ENCODE measurements around the gene ZNF722. TPM values are rescaled to one million over a fixed set of nuclear protein-coding genes. Genes with fewer than 3 reads are reported as not detected.
A peak's percentile ranks its signal among the peaks of the same experiment; 100 is the strongest.
"Not testable (repeated sequence)": the region's sequence is repeated elsewhere in the genome, so short reads cannot be mapped to it uniquely, and the experiment has no call there.

ZNF722 gene
- total RNA-seq (not detected), polyA plus RNA-seq (not detected)

DNA sequence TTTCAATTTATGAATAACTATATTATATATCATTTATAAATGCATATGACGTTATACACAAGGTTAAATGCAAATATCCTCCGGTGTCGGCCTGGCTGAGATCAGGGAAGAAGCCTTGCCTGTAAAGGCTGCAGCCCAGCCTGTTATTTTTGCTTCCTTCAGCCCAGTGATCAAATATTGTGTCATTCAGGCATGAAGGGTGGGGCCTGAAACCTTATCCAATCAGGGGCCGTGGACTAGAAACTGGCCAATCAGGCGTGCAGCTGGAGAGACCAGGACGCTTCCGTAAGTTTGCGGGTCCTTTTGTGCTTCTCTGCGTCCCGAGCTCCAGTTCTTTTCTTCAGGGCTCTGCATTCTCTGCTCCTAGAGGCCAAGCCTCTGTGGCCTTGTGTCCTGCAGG is at the start of gene ZNF722:
Gene ZNF722, plus strand, starts transcription at position 301 of the 400 bp plus-strand sequence. CDS start 113 bp downstream, outside the sequence.
- H3K4me3 ChIP-seq (ENCODE audit: low read depth, low read length) = no peak within 1 kb of the TSS
- no peak for DNase-seq
- no peaks in the 10 kb centered on the region for H3K27me3 Mint-ChIP-seq
- no peak for ATAC-seq (ENCODE audit: low read depth in 2 of 2)
- no peaks in the 10 kb centered on the region for H3K4me1 ChIP-seq (ENCODE audit: control insufficient read depth, insufficient read depth, low read length, poor library complexity, severe bottlenecking)
- no peak within 1 kb of the TSS for H3K27ac Mint-ChIP-seq
- H3K9me3 ChIP-seq (ENCODE audit: control insufficient read depth in 2 of 2, low read length in 2 of 2) = peaks cover 0 to 8% of the 10 kb centered on the region in 2 experiments
- H3K36me3 ChIP-seq (ENCODE audit: control insufficient read depth, insufficient read depth, low read length) = no peaks in the 10 kb centered on the region
- H3K36me3 Mint-ChIP-seq = no peaks in the 10 kb centered on the region
- no peaks in the 10 kb centered on the region for H3K27me3 ChIP-seq (ENCODE audit: control insufficient read depth, insufficient read depth, low read length)
- H3K4me1 Mint-ChIP-seq = no peaks in the 10 kb centered on the region
- no peak within 1 kb of the TSS for H3K4me3 Mint-ChIP-seq
- peaks cover 0 to 35% (median 7%) of the 10 kb centered on the region in 7 donors for H3K9me3 Mint-ChIP-seq
- no peak within 1 kb of the TSS for H3K27ac ChIP-seq (ENCODE audit: insufficient read depth, low read length, poor library complexity, severe bottlenecking)

DNA sequence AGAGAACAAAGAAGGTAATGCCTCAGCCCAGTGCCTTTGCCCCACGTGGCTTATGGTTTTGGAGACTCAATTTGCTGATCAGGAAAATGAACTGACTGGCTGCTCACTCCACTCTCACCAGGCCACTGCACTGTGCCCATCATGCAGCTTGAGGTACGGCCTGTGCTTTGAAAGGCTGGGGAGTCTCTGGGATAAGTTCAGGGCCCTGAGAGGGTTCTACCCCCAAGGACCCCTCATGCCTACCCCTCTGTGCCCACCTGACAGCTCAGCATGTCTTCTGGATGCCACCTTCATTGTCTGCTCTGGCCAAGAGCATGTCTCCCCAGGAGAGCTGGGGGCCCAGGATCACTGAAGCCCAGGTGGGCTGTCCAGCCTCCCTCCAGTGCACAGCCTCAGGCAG is 45.5 kb upstream of the ZNF722 start:
- Histone ChIP-seq H3K27me3 (ENCODE audit: control insufficient read depth, insufficient read depth, low read length) (no peaks in the 10 kb centered on the region), H3K4me3 (ENCODE audit: low read depth, low read length) (no peak overlapping the region), H3K4me1 (ENCODE audit: control insufficient read depth, insufficient read depth, low read length, poor library complexity, severe bottlenecking) (no peaks in the 10 kb centered on the region), H3K36me3 (ENCODE audit: control insufficient read depth, insufficient read depth, low read length) (no peaks in the 10 kb centered on the region), H3K9me3 (ENCODE audit: control insufficient read depth in 2 of 2, low read length in 2 of 2) (peaks cover 0 to 4% of the 10 kb centered on the region in 2 experiments), H3K27ac (ENCODE audit: insufficient read depth, low read length, poor library complexity, severe bottlenecking) (no peak overlapping the region)
- Mint-ChIP-seq H3K36me3 (no peaks in the 10 kb centered on the region), H3K4me3 (no peak overlapping the region), H3K4me1 (no peaks in the 10 kb centered on the region), H3K27me3 (no peaks in the 10 kb centered on the region), H3K27ac (no peak overlapping the region), H3K9me3 (peaks cover 0 to 20% (median 7%) of the 10 kb centered on the region in 7 donors)
- DNase-seq (no peak), ATAC-seq (ENCODE audit: low read depth in 2 of 2) (no peak)

DNA sequence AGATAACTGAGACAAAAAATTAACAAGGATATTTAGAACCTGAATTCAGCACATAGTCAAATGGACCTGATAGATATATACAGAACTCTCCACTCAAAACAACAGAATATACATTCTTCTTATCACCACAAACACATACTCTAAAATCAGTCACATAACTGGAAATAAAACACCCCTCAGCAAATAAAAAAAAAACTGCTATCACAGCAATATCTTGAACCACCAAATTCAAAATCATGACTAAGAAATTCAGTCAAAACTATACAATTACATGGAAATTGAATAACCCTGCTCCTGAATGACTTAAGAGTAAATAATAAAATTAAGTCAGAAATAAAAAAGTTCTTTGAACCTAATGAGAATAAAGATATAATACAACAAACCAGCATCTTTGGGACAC is 30.0 kb upstream of the ZNF722 start:
- Histone ChIP-seq H3K36me3 (ENCODE audit: control insufficient read depth, insufficient read depth, low read length) (no peaks in the 10 kb centered on the region), H3K27me3 (ENCODE audit: control insufficient read depth, insufficient read depth, low read length) (no peaks in the 10 kb centered on the region), H3K27ac (ENCODE audit: insufficient read depth, low read length, poor library complexity, severe bottlenecking) (no peak overlapping the region), H3K4me3 (ENCODE audit: low read depth, low read length) (no peak overlapping the region), H3K4me1 (ENCODE audit: control insufficient read depth, insufficient read depth, low read length, poor library complexity, severe bottlenecking) (no peaks in the 10 kb centered on the region), H3K9me3 (ENCODE audit: control insufficient read depth in 2 of 2, low read length in 2 of 2) (peaks cover 4 to 5% of the 10 kb centered on the region in 2 experiments)
- no peak overlapping the region for H3K27ac Mint-ChIP-seq
- DNase-seq (no peak), ATAC-seq (ENCODE audit: low read depth in 2 of 2) (no peak)
- H3K36me3 Mint-ChIP-seq = no peaks in the 10 kb centered on the region
- no peaks in the 10 kb centered on the region for H3K27me3 Mint-ChIP-seq
- H3K4me1 Mint-ChIP-seq = no peaks in the 10 kb centered on the region
- peaks cover 3 to 14% (median 5%) of the 10 kb centered on the region in 7 donors for H3K9me3 Mint-ChIP-seq
- no peak overlapping the region for H3K4me3 Mint-ChIP-seq

DNA sequence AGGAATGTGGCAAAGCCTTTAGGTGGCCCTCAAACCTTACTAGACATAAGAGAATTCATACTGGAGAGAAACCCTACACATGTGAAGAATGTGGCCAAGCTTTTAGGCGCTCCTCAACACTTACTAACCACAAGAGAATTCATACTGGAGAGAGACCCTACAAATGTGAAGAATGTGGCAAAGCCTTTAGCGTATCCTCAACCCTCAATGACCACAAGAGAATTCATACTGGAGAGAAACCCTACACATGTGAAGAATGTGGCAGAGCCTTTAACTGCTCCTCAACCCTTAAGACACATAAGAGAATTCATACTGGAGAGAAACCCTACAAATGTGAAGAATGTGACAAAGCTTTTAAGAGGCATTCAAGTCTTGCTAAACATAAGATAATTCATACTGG is 16.8 kb downstream of the ZNF722 start:
- H3K36me3 Mint-ChIP-seq; H3K4me3 Mint-ChIP-seq; H3K36me3 ChIP-seq (ENCODE audit: control insufficient read depth, insufficient read depth, low read length); H3K27ac ChIP-seq (ENCODE audit: insufficient read depth, low read length, poor library complexity, severe bottlenecking); DNase-seq; H3K27ac Mint-ChIP-seq; H3K27me3 ChIP-seq (ENCODE audit: control insufficient read depth, insufficient read depth, low read length); H3K4me1 Mint-ChIP-seq; H3K27me3 Mint-ChIP-seq; H3K4me3 ChIP-seq (ENCODE audit: low read depth, low read length); H3K4me1 ChIP-seq (ENCODE audit: control insufficient read depth, insufficient read depth, low read length, poor library complexity, severe bottlenecking); ATAC-seq (ENCODE audit: low read depth in 2 of 2): not testable (repeated sequence)
- peaks cover 0 to 59% (median 19%) of the 10 kb centered on the region in 7 donors for H3K9me3 Mint-ChIP-seq
- peaks cover 19 to 48% of the 10 kb centered on the region in 2 experiments for H3K9me3 ChIP-seq (ENCODE audit: control insufficient read depth in 2 of 2, low read length in 2 of 2)

DNA sequence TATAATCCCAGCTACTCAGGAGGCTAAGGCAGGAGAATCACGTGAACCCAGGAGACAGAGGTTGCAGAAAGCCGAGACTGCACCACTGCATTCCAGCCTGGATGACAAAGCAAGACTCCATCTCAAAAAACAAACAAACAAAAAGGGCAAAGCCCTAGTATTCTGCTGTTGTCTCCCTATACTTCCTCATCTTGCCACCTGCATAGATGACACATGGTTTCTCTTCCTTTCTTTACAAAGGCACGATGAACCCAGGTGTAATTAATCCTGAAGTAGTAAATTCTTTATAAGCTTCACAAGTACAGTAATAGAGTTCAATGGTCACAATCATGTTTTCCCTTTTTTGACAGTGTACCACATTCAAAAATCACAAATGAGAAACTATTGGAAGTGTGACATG is 36.7 kb downstream of the ZNF722 start:
- peaks cover 0 to 60% (median 19%) of the 10 kb centered on the region in 7 donors for H3K9me3 Mint-ChIP-seq
- H3K36me3 ChIP-seq (ENCODE audit: control insufficient read depth, insufficient read depth, low read length) = no peaks in the 10 kb centered on the region

DNA sequence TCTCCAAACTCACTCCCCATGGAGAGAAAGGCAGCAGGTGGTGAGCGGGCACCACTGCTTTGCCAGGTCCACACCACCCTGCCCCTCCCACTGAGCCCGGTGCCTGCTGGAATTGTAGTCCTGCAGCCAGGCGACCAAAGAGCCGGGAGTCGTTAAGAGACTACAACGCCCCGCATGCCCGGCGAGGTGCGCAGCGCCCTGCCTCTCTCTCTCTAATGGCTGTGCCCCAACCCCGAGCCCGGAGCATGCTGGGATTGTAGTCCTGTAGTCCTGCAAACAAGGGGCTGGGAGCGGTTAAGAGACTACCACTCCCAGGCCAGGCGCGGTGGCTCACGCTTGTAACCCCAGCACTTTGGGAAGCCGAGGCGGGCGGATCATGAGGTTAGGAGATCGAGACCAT is 38.4 kb downstream of the ZNF722 start:
- Histone ChIP-seq H3K27ac (ENCODE audit: insufficient read depth, low read length, poor library complexity, severe bottlenecking) (no peak overlapping the region), H3K9me3 (ENCODE audit: control insufficient read depth in 2 of 2, low read length in 2 of 2) (peaks cover 10 to 46% of the 10 kb centered on the region in 2 experiments), H3K4me3 (ENCODE audit: low read depth, low read length) (no peak overlapping the region), H3K27me3 (ENCODE audit: control insufficient read depth, insufficient read depth, low read length) (no peaks in the 10 kb centered on the region), H3K4me1 (ENCODE audit: control insufficient read depth, insufficient read depth, low read length, poor library complexity, severe bottlenecking) (no peaks in the 10 kb centered on the region), H3K36me3 (ENCODE audit: control insufficient read depth, insufficient read depth, low read length) (no peaks in the 10 kb centered on the region)
- Mint-ChIP-seq H3K36me3 (no peaks in the 10 kb centered on the region), H3K9me3 (peaks cover 0 to 54% (median 16%) of the 10 kb centered on the region in 7 donors), H3K27ac (no peak overlapping the region), H3K4me1 (no peaks in the 10 kb centered on the region), H3K27me3 (no peaks in the 10 kb centered on the region), H3K4me3 (no peak overlapping the region)
- no peak for DNase-seq
- no peak for ATAC-seq (ENCODE audit: low read depth in 2 of 2)

More for the DNA sequence above, 36.7 kb downstream of the ZNF722 start:
- no peaks in the 10 kb centered on the region for H3K27me3 Mint-ChIP-seq
- H3K36me3 Mint-ChIP-seq = no peaks in the 10 kb centered on the region
- H3K4me1 Mint-ChIP-seq = no peaks in the 10 kb centered on the region
- DNase-seq = no peak
- Histone ChIP-seq H3K4me3 (ENCODE audit: low read depth, low read length) (no peak overlapping the region), H3K9me3 (ENCODE audit: control insufficient read depth in 2 of 2, low read length in 2 of 2) (peaks cover 10 to 57% of the 10 kb centered on the region in 2 experiments), H3K4me1 (ENCODE audit: control insufficient read depth, insufficient read depth, low read length, poor library complexity, severe bottlenecking) (no peaks in the 10 kb centered on the region), H3K27ac (ENCODE audit: insufficient read depth, low read length, poor library complexity, severe bottlenecking) (no peak overlapping the region), H3K27me3 (ENCODE audit: control insufficient read depth, insufficient read depth, low read length) (no peaks in the 10 kb centered on the region)
- H3K4me3 Mint-ChIP-seq = no peak overlapping the region
- no peak for ATAC-seq (ENCODE audit: low read depth in 2 of 2)
- no peak overlapping the region for H3K27ac Mint-ChIP-seq

DNA sequence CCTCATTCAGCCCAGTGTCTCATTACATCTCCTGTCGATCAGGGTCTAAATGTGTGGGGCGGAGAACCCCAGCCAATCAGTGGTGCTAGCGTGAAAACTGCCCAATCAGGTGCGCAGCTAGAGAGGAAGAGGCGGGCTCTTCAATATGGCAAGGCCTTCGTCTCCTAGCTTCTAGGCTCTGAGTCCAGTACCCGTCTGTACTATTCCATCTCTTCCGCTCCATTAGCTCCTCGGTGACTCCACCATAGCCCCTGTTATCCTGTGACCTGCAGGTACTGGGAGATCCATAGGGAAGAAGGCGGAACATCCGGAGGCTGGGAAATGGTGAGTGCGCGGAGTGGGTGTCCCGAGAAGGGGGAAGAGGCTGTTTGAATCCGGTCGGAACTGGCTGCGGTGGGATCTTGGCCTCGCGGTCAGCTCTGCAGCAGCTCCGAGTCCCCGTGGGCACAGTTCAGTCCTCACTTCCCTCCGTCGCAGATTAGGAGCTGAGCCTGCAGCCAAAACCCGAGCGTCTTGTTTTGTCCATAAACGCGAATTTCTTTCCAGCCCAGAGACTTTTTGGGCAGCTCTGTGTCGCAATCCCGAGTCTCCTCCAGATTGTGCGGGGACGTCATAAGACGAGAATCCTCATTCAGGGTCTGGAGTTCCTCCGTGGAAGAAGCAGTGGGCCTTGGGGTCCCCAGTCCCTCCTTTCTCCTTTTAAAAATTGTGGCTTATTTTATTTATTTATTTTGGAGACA is 46.8 kb downstream of the ZNF722 start, which contains the start of gene ZNF727:
Gene ZNF727, plus strand, starts transcription at position 134 of the 740 bp plus-strand sequence. Its CDS starts 188 bp downstream, at position 322.
- H3K9me3 Mint-ChIP-seq = peaks cover 0 to 34% (median 11%) of the 10 kb centered on the region in 7 donors
- no peaks in the 10 kb centered on the region for H3K27me3 ChIP-seq (ENCODE audit: control insufficient read depth, insufficient read depth, low read length)
- H3K36me3 Mint-ChIP-seq = peaks cover 2% of the 10 kb centered on the region
- no peaks in the 10 kb centered on the region for H3K27me3 Mint-ChIP-seq
- no peak within 1 kb of the TSS for H3K27ac Mint-ChIP-seq
- peak within 1 kb of the TSS in 2 of 4 donors; percentile 75 to 79 for H3K4me3 Mint-ChIP-seq
- no peaks in the 10 kb centered on the region for H3K4me1 ChIP-seq (ENCODE audit: control insufficient read depth, insufficient read depth, low read length, poor library complexity, severe bottlenecking)
- H3K4me3 ChIP-seq (ENCODE audit: low read depth, low read length) = no peak within 1 kb of the TSS
- no peak within 1 kb of the TSS for H3K27ac ChIP-seq (ENCODE audit: insufficient read depth, low read length, poor library complexity, severe bottlenecking)
- peaks cover 4 to 29% of the 10 kb centered on the region in 2 experiments for H3K9me3 ChIP-seq (ENCODE audit: control insufficient read depth in 2 of 2, low read length in 2 of 2)
- DNase-seq (peak in 1 of 3 donors; percentile 18), ATAC-seq (ENCODE audit: low read depth in 2 of 2) (peak in 1 of 2 donors; percentile 62)
- peaks cover 0 to 2% (median 0%) of the 10 kb centered on the region in 4 donors for H3K4me1 Mint-ChIP-seq
- H3K36me3 ChIP-seq (ENCODE audit: control insufficient read depth, insufficient read depth, low read length) = no peaks in the 10 kb centered on the region

DNA sequence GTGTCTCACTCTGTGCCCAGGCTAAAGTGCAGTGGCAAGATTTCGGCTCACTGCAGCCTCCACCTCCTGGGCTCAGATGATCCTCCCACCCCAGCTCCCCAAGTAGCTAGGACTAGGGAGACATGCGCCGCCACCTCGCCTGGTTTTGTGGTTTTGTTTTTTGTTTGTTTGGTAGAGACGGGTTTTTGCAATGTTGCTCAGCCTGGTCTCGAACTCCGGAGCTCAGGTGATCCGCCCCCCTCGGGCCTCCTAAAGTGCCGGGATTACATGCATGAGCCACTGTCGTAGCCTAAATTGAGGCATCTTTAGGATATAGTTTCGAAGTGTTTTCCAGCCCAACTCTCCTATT is 47.4 kb downstream of the ZNF722 start:
- Mint-ChIP-seq H3K4me1 (peaks cover 0 to 2% (median 0%) of the 10 kb centered on the region in 4 donors), H3K9me3 (peaks cover 0 to 34% (median 11%) of the 10 kb centered on the region in 7 donors), H3K4me3 (peak overlapping the region in 2 of 4 donors; percentile 44 to 75), H3K27ac (no peak overlapping the region), H3K36me3 (peaks cover 2% of the 10 kb centered on the region), H3K27me3 (no peaks in the 10 kb centered on the region)
- H3K9me3 ChIP-seq (ENCODE audit: control insufficient read depth in 2 of 2, low read length in 2 of 2) = peaks cover 2 to 29% of the 10 kb centered on the region in 2 experiments
- DNase-seq (no peak), ATAC-seq (ENCODE audit: low read depth in 2 of 2) (no peak)
- H3K4me1 ChIP-seq (ENCODE audit: control insufficient read depth, insufficient read depth, low read length, poor library complexity, severe bottlenecking) = no peaks in the 10 kb centered on the region
- H3K27me3 ChIP-seq (ENCODE audit: control insufficient read depth, insufficient read depth, low read length) = no peaks in the 10 kb centered on the region
- no peak overlapping the region for H3K27ac ChIP-seq (ENCODE audit: insufficient read depth, low read length, poor library complexity, severe bottlenecking)
- H3K36me3 ChIP-seq (ENCODE audit: control insufficient read depth, insufficient read depth, low read length) = no peaks in the 10 kb centered on the region
- H3K4me3 ChIP-seq (ENCODE audit: low read depth, low read length) = no peak overlapping the region
